ENCODE results near the gene MFAP3.

GRCh38 chr5:154084062-154084639 is 45.4 kb downstream of the MFAP3 start:
- TF ChIP-seq CTCF (IDR thresholded peaks at IDR 0.05; ENCODE audit: borderline replicate concordance, extremely low read depth, low read length, poor library complexity, severe bottlenecking) (no peak), EZH2 (IDR thresholded peaks at IDR 0.05; ENCODE audit: borderline replicate concordance, low read depth, low read length, severe bottlenecking) (no peak)
